Islet of Langerhans (tissue), 1 donor: ENCODE results near the gene DCP2.

Experiments
- FAIRE-seq: peaks from one replicate; lab custom pipeline; 2011; peaks lifted over from hg19 to GRCh38; lab: Jason Lieb, UNC

Gene DCP2

GRCh38 chr5:113022661-113023060, 46.1 kb downstream of the DCP2 start:
- FAIRE-seq: no peak

- no peak for FAIRE-seq
Observed at GRCh38 chr5:113024076-113024697, 47.6 kb downstream of the DCP2 start.

GRCh38 chr5:113025596-113025995, 49.0 kb downstream of the DCP2 start:
- FAIRE-seq: no peak

GRCh38 chr5:113026211-113026610, 49.6 kb downstream of the DCP2 start:
- no peak for FAIRE-seq

- FAIRE-seq: no peak
Observed at GRCh38 chr5:113027015-113027414, 50.4 kb downstream of the DCP2 start.

GRCh38 chr5:113027431-113027830, 50.8 kb downstream of the DCP2 start:
- FAIRE-seq: no peak

- no peak for FAIRE-seq
Observed at GRCh38 chr5:113029614-113030013, 53.0 kb downstream of the DCP2 start.

GRCh38 chr5:113031104-113031503, 54.5 kb downstream of the DCP2 start:
- FAIRE-seq: no peak

GRCh38 chr5:113031557-113031956, 55.0 kb downstream of the DCP2 start:
- no peak for FAIRE-seq

- FAIRE-seq: no peak
Observed at GRCh38 chr5:113034182-113034773, 57.7 kb downstream of the DCP2 start.

- no peak for FAIRE-seq
Observed at GRCh38 chr5:113035096-113035495, 58.5 kb downstream of the DCP2 start.

GRCh38 chr5:113036321-113036720, 59.7 kb downstream of the DCP2 start:
- no peak for FAIRE-seq

GRCh38 chr5:113036826-113037225, 60.2 kb downstream of the DCP2 start:
- no peak for FAIRE-seq

- no peak for FAIRE-seq
Observed at GRCh38 chr5:113038136-113038535, 61.5 kb downstream of the DCP2 start.

GRCh38 chr5:113038714-113039113, 62.1 kb downstream of the DCP2 start:
- no peak for FAIRE-seq

- no peak for FAIRE-seq
Observed at GRCh38 chr5:113039229-113039933, 62.8 kb downstream of the DCP2 start.

GRCh38 chr5:113039934-113040285, 63.3 kb downstream of the DCP2 start:
- no peak for FAIRE-seq

GRCh38 chr5:113040672-113041260, 64.2 kb downstream of the DCP2 start:
- no peak for FAIRE-seq

- FAIRE-seq: no peak
Observed at GRCh38 chr5:113042491-113043243, 66.1 kb downstream of the DCP2 start.

GRCh38 chr5:113043491-113043931, 66.9 kb downstream of the DCP2 start:
- no peak for FAIRE-seq

GRCh38 chr5:113044776-113045465, 68.3 kb downstream of the DCP2 start:
- FAIRE-seq: no peak

GRCh38 chr5:113047234-113047633, 70.6 kb downstream of the DCP2 start:
- FAIRE-seq: no peak
